Hypothalamus (tissue), 51 donors: ENCODE measurements around the gene KLHL30.

Source experiments
- DNase-seq, 51 donors: peaks; one replicate each; lab custom pipeline; 2025; lab: John Stamatoyannopoulos, UW

Gene KLHL30

GRCh38 chr2:238117199-238118154 lies 21.0 kb upstream of the KLHL30 start:
- no peak for DNase-seq

- no peak for DNase-seq
Measured at GRCh38 chr2:238119756-238120462, 18.6 kb upstream of the KLHL30 start.

DNA sequence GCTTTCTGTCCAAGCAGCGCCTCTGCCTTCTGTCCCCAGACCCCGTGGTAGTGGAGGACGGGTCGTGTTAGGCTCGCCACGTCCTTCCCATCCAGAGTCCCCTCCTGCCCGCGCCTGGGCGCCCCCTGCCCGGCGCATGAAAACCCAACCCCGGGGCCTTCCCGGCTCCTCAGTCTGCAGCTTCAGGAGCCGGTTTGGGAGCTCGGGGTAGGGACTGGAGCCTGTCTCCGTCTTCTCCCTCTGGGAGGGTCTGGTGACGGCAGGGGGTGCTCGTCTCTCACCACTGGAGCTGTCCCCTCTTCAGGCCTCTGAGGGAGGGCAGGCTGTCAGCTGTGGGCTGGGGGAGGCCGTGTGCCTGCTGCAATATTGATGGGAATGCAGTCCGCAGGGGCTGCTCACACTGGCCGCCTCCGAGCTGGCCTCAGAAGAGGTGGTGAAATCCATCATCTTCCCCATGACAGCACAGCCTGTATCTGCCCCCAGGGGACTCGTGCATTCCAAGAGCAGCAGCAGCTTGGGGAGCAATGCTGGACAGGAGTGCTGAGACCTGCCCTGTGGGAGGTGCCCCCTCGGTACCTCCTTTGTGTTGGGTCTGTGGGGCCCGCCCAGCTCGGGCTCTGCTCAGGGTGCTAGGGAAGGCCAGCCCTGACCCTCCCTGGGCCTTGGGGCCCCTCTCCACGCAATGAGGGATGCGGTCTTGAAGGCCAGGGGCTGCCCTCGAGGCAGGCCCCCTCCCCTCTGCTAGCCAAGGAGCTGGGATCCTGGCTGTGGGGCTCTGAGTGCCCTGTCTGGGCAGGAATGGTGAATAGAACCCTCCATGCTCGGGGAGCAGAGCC lies 17.8 kb upstream of the KLHL30 start:
- no peak for DNase-seq

DNA sequence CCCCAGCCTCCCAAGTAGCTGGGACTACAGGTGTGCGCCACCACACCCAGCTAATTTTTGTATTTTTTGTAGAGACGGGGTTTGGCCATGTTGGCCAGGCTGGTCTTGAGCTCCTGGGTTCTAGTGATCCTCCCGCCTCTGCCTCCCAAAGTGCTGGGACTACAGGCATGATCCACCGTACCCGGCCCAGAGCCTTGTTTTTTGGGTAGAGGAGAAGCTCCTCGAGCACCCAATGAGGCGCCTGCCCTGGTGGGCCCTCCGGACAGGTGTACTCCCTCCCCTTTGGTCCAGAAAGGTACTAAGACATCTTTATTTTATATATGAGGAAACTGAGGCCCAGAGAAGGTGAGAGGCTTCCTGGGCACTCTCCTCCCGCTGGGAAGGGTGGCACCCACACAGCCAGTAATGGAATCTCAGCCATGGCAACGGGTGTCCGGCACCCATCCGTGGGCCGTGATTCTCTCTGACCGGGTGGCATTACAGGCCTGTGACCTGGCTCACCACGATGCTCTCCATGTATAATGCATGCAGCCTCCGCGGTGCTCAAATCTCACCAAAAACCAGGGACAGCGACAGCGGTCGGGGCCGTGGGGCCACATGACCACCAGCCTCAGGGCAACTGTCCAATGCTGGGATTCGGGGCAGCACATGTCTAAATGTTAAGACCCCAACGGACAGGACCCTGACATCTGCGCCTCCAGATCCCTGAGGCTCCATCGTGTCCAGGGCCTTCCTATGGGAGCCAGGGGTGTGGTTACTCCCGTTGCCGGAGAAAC lies 16.8 kb upstream of the KLHL30 start:
- DNase-seq, result no peak

DNA sequence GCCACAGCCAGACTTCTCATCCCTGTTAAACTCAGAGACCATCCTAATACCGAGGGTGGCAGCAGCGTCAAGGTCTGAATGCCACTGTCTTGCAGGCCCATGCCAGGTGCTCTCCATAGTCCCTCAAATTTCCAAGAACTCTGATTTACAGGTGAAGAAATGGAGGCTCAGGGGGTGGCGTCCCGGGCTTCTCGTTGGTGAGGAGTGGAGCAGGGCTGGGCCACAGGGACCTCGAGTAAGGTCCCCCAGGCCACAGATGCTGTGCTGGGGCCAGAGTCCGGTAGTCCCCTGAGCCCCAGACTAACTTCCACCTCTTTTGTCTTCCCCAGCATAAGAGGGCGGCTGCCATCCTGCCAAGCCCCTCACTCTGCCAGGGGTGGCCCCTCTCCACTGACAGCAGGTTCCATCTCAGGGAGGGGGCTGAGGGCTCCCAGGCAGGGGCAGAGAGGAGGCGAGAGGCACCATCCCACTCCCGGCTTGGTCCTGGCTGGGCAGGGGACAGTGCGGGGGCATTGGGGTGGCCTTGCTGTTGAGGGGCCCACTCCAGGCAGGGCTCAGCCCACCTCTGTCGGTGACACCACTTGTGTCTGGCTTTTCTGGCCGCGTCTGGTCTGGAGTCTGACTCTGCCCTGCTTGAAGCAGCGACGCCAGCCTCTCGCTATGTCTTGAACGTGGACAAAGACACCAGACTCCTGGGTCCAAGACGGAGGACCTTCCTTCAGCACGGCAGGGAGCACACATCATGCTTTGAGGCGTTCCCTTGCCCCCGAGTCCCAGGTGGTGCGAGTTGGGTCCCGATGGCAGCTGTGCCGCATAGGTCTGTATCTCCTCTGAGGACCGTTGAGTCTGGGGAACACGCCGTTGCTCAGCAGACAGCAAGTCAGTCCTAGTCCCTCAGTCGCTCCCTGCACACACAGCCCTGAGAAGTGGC lies 15.9 kb upstream of the KLHL30 start:
- no peak for DNase-seq

DNA sequence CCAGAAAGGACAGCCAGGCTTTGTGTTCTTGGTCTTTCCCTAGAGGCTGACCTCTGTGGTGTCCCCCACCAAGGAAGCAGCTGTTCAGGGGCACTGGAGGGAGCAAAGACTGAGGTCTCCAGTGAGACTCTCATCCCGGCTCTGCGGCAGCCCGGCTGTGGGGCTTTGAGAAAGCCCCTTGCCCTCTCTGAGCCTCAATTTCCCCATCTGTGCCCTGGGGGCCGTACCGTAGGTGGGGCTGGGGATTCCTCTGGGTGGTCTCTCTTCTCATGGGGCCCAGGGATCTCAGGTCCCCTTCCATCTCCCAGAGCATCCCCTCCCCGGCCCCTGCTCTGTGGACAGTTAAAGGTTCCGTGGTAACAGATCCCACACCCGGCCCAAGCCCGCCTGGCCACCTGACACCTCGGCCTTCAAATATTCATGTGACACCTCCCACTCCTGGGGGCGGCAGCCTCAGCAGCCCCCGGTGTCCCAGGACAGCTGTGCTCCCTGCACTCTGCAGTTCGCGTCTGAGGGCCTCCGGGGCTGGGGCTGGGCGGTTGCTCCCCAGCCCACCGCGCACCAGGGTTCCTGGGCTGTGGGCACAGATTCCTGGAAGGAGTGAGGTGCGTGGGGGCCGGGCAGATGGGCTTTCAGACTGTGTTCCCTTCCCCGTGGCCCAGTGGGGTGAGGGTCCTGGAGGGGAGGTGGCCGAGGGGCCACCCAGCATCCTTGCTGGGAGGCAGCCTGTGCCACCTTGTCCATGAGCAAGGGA lies 15.1 kb upstream of the KLHL30 start:
- no peak for DNase-seq

DNA sequence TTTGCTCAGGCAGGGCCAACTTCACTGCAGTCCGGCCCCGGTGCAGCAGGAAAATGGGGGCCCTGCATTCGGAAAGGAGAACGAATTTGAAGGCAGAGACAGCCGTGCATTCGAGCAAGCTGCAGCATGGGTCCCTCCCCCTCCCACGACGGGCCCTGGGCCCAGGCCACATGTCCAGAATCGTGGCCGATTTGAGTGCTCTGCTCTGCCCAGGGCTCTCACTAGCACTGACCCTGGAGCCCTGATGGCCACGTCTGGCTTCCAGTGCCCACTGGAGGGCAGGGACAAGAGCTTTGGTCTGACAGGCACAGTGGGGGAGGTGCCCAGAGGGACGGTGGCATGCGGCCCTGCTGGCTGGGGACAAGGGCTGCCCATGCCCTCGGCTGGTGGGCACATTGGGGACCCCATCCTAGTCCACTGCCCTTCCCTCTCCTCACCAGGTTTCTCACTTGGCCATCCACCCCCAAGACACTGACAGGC lies 14.4 kb upstream of the KLHL30 start:
- no peak for DNase-seq

DNA sequence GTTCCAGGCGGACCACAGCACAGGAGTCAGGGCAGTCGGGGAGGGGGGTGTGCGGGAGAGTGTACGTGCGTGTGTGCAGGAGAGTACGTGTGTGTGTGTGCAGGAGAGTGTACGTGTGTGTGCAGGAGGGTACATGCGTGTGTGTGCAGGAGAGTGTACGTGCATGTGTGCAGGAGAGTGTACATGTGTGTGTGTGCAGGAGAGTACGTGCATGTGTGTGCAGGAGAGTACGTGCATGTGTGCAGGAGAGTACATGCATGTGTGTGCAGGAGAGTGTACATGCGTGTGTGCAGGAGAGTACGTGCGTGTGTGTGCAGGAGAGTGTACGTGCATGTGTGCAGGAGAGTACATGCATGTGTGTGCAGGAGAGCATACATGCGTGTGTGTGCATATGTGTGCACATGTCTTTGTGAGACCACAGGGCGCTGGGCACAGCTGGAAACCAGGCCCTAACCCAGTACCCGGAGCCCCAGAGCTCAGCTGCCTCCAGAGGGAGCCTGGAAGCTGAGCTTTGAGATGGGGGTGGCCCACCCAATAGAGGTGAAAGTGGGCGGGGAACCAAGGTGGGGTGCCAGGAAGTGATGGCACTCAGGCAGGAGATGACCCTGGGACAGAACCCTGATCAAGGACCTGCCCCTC lies 13.9 kb upstream of the KLHL30 start:
- no peak for DNase-seq

DNA sequence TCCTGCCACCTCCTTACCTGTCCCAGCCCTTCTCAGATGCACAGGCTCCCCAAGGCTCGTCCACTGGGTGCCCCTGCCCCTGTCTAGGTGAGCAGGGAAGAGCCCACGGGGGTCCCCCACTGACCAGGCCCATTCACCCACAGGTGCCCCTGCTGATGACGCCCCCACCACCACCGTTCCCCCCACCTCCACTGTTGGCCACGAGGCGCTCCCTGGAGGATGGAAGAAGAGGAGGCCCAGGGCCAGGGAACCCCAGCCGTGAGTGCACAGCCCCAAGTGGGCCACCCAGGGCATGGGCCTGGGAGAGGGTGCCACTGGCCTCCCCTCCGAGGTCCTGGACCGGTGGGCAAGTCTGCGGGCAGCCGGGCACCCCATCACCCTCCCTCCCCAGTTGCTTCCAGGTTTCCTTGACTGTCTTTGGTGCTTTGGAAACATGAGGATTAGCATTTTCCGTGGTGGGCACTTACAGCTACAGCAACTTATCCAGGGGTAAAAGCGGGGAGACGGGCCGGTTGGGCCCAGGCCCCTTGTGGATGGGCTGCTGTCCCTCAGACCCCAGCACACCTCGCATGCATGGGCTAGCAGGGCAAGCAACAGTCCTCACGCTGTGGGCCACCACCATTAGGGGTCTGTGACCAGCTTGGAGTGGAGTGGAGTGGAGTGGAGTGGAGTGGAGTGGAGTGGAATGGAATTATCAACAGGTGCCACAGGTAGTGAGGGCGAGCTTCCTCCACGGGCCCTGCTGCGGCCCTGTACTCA lies 13.2 kb upstream of the KLHL30 start:
- no peak for DNase-seq

- no peak for DNase-seq
Measured at GRCh38 chr2:238126338-238126737, 12.1 kb upstream of the KLHL30 start.

DNA sequence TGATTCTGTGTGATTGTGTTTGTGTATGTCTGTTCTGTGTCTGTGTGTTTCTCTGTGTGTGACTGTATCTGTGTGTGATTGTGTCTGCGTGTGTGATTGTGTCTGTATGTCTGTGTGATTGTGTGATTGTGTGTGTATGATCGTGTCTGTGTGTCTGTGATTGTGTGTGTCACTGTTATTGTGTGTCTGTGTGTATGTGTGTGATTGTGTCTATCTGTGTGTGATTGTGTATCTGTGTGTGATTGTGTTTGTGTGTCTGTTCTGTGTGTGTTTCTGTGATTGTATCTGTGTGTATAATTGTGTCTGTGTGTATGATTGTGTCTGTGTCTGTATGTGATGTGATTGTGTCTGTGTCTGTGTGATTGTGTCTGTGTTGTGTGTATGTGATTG lies 11.7 kb upstream of the KLHL30 start:
- DNase-seq, result no peak

DNA sequence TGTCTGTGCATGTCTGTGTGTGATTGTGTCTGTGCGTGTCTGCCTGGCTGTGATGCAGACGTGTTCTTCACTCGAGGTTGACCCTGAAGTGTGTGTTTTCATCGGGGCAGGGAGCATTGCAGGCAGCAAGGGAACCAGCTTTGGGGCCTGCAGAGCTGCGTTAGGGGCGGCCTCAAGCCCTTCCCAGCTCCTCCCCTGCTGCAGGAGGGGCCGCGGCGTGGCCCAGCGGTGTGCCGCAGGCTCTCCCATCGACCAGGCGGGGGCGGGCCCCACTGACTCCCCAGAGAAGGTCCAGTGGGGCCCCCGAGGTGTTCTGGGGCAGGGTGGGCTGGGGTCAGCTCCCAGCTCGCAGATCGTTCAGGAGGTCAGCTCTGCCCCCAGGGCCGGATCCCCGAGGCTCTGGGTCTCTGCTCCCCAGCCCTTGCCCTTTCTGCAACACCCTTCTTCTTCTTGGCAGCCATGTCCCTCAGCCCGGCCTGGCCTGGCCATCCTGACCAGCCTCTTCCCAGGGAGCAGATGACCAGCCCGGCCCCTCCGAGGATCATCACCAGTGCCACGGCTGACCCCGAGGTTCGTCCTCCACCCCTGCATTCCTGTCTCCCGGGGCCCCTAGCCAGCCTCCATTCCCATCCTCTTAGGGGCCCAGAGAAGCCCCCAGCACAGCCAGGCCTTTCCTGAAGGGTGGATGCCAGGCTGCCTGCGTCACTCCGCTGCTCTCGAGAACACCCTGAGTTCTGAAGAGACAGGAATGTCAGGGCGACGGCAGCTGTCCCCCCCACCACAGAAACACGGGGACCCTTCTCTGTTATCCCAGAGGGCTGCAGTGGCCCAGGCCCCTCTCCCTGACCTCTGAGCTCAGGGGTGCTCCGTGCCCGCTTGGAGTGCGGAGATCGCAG lies 11.1 kb upstream of the KLHL30 start:
- DNase-seq, result no peak

GRCh38 chr2:238128061-238128440 lies 10.4 kb upstream of the KLHL30 start:
- DNase-seq, result no peak

DNA sequence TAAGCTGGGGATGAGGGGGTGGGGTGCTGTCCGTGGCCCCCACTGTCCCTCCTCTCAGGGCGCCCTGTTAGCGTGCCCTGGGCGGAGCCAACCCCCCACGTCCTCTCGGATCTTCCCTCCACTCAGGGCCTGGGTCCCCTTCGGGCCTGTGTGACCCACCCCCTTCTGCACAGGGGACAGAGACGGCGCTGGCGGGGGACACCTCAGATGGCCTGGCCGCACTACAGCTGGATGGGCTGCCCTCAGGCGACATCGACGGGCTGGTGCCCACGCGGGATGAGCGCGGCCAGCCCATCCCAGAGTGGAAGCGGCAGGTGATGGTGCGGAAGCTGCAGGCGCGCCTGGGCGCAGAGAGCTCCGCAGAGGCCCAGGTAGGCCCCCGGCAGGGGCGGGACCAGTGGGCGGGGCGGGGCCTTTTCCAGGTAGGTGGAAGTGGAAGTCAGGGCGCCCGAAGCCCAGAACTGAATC lies 9.9 kb upstream of the KLHL30 start:
- DNase-seq, result no peak

GRCh38 chr2:238129166-238130010 lies 9.1 kb upstream of the KLHL30 start:
- DNase-seq, result no peak
